Measurements from ENCODE around the gene ZNHIT3.

The ZNHIT3 gene

GRCh38 chr17:36468903-36469635 is 17.4 kb upstream of the ZNHIT3 start:
- no peaks in the 10 kb centered on the region for H4K20me1 ChIP-seq (ENCODE audit: insufficient read depth, low read length, poor library complexity, severe bottlenecking)
- no peaks in the 10 kb centered on the region for H3K9me2 ChIP-seq (replicated peaks; ENCODE audit: low read depth, low read length)
- no peaks in the 10 kb centered on the region for H3F3A ChIP-seq (ENCODE audit: low read depth)
- no peaks in the 10 kb centered on the region for H3K79me2 ChIP-seq (ENCODE audit: insufficient read depth, low read length)
- no peaks in the 10 kb centered on the region for H3K9me3 ChIP-seq (ENCODE audit: insufficient read depth, low read depth, low read length)
- no peak overlapping the region for H2AFZ ChIP-seq (ENCODE audit: low read length)
- no peak for TF ChIP-seq EZH2phosphoT487 (IDR thresholded peaks at IDR 0.05; ENCODE audit: borderline replicate concordance)
- TF ChIP-seq, protein P1, sequence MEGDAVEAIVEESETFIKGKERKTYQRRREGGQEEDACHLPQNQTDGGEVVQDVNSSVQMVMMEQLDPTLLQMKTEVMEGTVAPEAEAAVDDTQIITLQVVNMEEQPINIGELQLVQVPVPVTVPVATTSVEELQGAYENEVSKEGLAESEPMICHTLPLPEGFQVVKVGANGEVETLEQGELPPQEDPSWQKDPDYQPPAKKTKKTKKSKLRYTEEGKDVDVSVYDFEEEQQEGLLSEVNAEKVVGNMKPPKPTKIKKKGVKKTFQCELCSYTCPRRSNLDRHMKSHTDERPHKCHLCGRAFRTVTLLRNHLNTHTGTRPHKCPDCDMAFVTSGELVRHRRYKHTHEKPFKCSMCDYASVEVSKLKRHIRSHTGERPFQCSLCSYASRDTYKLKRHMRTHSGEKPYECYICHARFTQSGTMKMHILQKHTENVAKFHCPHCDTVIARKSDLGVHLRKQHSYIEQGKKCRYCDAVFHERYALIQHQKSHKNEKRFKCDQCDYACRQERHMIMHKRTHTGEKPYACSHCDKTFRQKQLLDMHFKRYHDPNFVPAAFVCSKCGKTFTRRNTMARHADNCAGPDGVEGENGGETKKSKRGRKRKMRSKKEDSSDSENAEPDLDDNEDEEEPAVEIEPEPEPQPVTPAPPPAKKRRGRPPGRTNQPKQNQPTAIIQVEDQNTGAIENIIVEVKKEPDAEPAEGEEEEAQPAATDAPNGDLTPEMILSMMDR (conservative IDR thresholded peaks at IDR 0.05; ENCODE audit: low read length): no peak
- no peaks in the 10 kb centered on the region for H3K27me3 ChIP-seq (ENCODE audit: insufficient read depth, low read length, poor library complexity, severe bottlenecking)
- H3K36me3 ChIP-seq (ENCODE audit: insufficient read depth, low read length): no peaks in the 10 kb centered on the region
- H3K4me2 ChIP-seq (ENCODE audit: low read depth, low read length, poor library complexity, severe bottlenecking): no peak overlapping the region
- no peak overlapping the region for H3K4me3 ChIP-seq (ENCODE audit: low read length, poor library complexity, severe bottlenecking)
- no peak overlapping the region for H3K9ac ChIP-seq (ENCODE audit: low read depth, low read length, poor library complexity, severe bottlenecking)
- H3K4me1 ChIP-seq (ENCODE audit: insufficient read depth, low read length, poor library complexity, severe bottlenecking): no peaks in the 10 kb centered on the region

DNA sequence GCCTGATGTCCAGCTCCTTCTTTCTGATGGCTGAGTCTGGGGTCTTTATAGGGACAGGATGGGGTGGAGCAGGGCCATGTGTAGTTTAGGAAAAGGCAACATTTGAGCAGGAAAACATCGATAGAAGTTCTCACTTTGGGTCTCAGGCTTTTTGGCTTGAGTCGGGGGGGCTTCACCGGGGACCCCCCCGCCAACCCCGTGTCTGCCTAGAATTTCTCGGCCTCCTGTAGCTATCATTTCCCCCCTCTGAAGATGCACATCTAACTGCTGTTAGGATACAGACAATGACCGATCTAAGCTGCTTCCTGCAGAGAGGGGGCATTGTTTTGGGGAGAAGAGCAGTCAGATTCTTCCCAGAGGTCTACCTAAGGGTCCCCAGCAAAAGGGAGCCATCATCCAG is 16.7 kb upstream of the ZNHIT3 start:
- Histone ChIP-seq H3K4me3 (ENCODE audit: low read length, poor library complexity, severe bottlenecking) (no peak overlapping the region), H3K9me3 (ENCODE audit: insufficient read depth, low read depth, low read length) (no peaks in the 10 kb centered on the region), H3K79me2 (ENCODE audit: insufficient read depth, low read length) (no peaks in the 10 kb centered on the region), H3K9me2 (replicated peaks; ENCODE audit: low read depth, low read length) (no peaks in the 10 kb centered on the region), H2AFZ (ENCODE audit: low read length) (no peak overlapping the region), H3K4me2 (ENCODE audit: low read depth, low read length, poor library complexity, severe bottlenecking) (no peak overlapping the region), H3K4me1 (ENCODE audit: insufficient read depth, low read length, poor library complexity, severe bottlenecking) (no peaks in the 10 kb centered on the region), H3K9ac (ENCODE audit: low read depth, low read length, poor library complexity, severe bottlenecking) (no peak overlapping the region), H3K27me3 (ENCODE audit: insufficient read depth, low read length, poor library complexity, severe bottlenecking) (no peaks in the 10 kb centered on the region), H4K20me1 (ENCODE audit: insufficient read depth, low read length, poor library complexity, severe bottlenecking) (no peaks in the 10 kb centered on the region), H3F3A (ENCODE audit: low read depth) (no peaks in the 10 kb centered on the region), H3K36me3 (ENCODE audit: insufficient read depth, low read length) (no peaks in the 10 kb centered on the region)
- TF ChIP-seq EZH2phosphoT487 (IDR thresholded peaks at IDR 0.05; ENCODE audit: borderline replicate concordance): no peak
- TF ChIP-seq, protein P1 (conservative IDR thresholded peaks at IDR 0.05; ENCODE audit: low read length): no peak

- no peak overlapping the region for H3K9ac ChIP-seq (ENCODE audit: low read depth, low read length, poor library complexity, severe bottlenecking)
- H3K79me2 ChIP-seq (ENCODE audit: insufficient read depth, low read length): no peaks in the 10 kb centered on the region
- no peaks in the 10 kb centered on the region for H4K20me1 ChIP-seq (ENCODE audit: insufficient read depth, low read length, poor library complexity, severe bottlenecking)
- no peaks in the 10 kb centered on the region for H3K27me3 ChIP-seq (ENCODE audit: insufficient read depth, low read length, poor library complexity, severe bottlenecking)
- no peak overlapping the region for H3K4me2 ChIP-seq (ENCODE audit: low read depth, low read length, poor library complexity, severe bottlenecking)
- no peak overlapping the region for H2AFZ ChIP-seq (ENCODE audit: low read length)
- H3K36me3 ChIP-seq (ENCODE audit: insufficient read depth, low read length): no peaks in the 10 kb centered on the region
- no peak for TF ChIP-seq EZH2phosphoT487 (IDR thresholded peaks at IDR 0.05; ENCODE audit: borderline replicate concordance)
- TF ChIP-seq, protein P1 (conservative IDR thresholded peaks at IDR 0.05; ENCODE audit: low read length): no peak
- H3F3A ChIP-seq (ENCODE audit: low read depth): no peaks in the 10 kb centered on the region
- H3K4me1 ChIP-seq (ENCODE audit: insufficient read depth, low read length, poor library complexity, severe bottlenecking): no peaks in the 10 kb centered on the region
- no peaks in the 10 kb centered on the region for H3K9me2 ChIP-seq (replicated peaks; ENCODE audit: low read depth, low read length)
- no peak overlapping the region for H3K4me3 ChIP-seq (ENCODE audit: low read length, poor library complexity, severe bottlenecking)
- no peaks in the 10 kb centered on the region for H3K9me3 ChIP-seq (ENCODE audit: insufficient read depth, low read depth, low read length)
These were observed 16.0 kb upstream of the ZNHIT3 start for GRCh38 chr17:36470499-36470898.
